ENCODE data around the gene RNASEH1.
A peak's percentile ranks its signal among the peaks of the same experiment; 100 is the strongest.

RNASEH1 gene

DNA sequence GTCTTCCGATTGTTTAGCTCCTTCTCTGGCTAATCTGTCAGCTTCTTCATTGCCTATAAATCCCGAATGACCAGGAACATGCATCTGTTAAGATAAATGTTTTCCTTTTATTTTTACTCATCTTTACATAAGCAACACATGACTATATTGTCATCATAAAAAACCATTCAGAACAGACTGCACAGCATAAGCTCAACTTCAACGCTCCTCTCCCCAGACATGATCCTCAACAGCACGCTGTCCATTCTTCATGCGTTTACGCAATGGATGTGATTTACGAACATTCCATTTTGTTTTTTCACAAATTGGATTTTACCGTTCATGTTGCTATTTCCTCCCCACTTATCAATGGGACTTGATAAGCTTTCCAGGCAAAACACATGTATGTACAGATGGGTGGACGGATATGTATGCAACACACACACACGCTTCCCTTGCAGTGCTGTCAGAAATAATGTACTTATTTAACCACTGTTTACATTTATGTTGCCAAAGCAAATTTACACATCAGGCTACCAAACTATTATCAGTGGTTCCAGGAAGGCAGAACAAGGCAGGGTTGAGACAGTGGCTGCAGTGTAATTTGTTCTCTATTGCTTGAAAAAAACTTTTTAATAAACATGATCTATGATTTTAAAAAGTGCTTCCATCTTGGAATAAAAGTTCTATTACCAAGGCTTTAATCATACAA is 12.2 kb downstream of the RNASEH1 start:
- no peak for DNase-seq

DNA sequence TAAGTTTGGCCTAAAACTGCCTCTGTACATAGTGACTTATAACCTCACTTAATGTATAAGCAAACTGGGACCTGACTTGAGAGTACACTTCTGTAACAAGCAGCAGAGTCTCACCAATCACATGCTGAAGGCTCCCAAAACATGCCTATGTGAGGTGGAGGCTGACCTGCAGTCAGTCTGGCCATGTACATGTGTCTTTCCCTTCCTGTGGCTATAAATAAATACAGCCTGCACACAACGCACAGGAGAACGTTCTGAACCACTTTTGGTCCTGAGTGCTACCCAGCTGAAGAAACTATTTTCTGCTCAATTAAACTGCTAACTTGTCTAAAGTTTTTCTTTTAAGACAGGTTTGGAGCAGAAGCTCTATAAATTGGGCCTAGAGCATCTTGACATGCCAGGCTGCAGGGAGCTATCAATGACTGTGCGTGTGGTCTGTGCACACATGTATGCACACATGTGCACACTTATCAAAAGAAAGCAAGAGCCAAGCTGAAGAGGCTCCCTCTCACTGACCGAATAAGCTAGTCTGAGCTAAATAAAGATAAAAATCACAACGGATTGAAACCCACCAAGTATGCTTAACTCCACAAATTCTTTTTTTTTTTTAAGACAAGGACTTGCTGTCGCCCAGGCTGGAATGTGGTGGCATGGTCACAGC is 15.0 kb downstream of the RNASEH1 start:
- DNase-seq, result no peak

- no peak for DNase-seq
These were observed 16.0 kb downstream of the RNASEH1 start for GRCh38 chr2:3542107-3542506.

- no peak for DNase-seq
These were observed 18.3 kb downstream of the RNASEH1 start for GRCh38 chr2:3539836-3540235.

GRCh38 chr2:3536682-3537632 is 21.2 kb downstream of the RNASEH1 start:
- no peak for DNase-seq

GRCh38 chr2:3535794-3536681 is 22.1 kb downstream of the RNASEH1 start:
- DNase-seq, result no peak

GRCh38 chr2:3535467-3535793 is 22.7 kb downstream of the RNASEH1 start:
- DNase-seq, result no peak

DNA sequence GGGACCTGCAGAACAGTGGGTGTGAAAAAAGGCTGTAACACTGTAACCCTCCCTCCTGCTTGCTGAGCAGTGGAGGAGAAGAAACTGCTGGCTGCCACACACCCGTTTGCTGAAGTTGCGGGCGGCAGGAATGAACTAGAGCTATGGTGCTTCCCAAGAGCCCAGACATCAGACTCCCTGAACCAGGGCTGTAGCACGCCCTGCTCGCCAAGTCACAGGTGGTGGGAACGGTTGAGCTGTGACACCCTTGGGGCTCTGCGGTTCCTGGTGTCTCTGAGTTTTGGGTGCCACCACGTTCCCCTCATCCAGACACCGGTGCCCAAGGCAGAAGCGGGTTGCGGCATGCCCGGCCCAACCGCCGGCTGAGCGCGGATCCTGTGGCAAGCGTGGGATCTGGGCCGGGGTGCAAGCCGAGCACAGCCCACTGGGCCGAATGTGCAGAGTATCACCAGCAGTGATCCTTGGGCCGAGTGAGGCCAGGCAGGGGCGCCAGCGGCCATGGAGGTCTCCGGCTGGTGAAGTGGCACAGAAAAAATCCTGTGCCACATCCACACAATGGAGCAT is 23.8 kb downstream of the RNASEH1 start:
- DNase-seq, result no peak

GRCh38 chr2:3533836-3534235 is 24.3 kb downstream of the RNASEH1 start:
- no peak for DNase-seq

DNA sequence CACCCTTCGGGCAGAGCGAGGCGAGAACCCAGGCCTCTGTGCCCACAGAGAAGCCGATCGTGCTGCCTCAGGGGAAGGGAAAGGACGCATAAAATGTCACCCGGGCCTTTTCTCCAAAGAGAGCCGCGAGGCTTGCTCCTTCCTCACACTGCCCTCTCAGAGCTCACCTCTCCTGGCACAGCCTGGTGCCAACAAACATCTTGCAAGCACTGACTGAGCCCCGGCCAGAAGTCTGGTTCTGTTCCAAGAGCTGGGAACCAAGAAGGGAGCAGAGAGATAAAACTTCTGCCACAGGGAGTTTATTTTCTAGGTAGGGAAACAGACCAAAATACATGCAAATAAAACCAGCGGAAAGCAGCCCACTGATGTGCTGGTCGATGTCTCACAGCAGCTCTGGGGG is 25.2 kb downstream of the RNASEH1 start:
- no peak for DNase-seq

DNA sequence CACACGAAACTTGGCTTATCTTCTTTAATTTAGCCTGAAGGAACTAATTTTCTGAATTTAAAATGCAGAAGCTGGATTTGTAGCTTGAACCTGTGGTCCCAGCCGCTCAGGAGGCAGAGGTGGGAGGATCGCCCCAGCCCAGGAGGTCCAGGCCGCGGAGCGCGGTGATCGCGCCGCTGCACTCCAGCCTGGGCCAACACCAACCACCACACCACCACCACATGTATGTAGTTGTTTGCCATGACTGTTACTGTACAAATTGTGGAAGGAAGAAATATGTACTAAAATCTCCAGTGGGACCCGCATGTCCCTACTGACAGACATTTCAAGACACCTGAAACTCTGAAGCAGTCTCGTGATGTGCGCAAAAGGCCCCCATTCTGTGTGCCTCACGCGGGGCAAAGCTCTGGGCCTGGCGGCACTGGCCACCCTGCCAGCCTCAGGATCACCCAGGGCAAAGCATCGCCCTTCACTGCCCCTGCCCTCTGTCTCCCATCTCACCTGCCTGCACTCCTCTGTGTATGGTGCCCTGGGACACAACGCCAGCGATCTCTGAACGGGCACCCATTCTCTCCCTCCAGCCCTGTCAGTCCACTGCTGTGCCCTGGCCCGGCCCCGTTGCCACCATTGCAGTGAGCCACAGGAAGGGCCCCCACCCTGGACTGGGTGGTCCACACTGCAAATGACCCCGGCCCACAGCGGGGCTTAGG is 28.7 kb downstream of the RNASEH1 start:
- no peak for DNase-seq

DNA sequence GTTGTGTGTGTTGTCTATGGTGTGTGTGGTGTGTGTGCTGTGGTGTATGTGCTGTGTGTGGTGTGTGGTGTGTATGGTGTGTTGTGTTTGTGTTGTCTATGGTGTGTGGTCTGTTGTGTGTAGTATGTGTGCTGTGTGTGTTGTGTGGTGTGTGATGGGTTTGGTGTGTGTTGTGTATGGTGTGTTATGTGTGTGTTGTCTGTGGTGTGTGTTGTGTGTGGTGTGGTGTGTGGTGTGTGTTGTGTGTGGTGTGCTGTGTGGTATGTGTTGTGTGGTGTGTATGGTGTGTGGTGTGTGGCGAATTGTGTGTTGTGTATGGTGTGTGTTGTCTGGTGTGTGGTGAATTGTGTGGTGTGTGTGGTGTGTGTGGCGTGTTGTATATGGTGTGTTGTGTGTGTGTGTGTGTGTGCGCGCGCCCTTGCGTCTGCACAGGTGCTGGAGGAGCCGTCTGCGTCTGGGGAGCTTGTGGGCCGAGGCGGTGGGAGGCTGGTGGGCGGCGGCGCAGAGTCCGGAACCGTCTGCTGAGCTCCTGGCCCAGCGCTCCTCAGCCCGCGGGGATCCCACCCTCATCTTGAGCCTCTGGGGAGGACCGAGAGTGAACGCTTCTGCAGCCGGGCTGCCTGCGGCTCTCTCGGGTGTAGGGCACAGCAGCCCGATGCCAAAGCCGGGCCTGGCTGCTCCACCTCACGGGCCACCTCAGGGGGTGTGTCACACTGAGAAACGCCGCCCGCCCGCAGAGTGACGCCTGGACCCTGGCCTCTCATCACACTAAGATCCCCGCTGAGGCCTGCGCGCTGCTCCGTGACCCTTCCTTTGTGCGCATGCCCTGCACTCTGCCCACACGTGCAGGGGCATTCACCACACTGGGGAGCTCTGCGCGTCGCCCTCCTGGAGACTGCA is 30.0 kb downstream of the RNASEH1 start:
- DNase-seq, result no peak

DNA sequence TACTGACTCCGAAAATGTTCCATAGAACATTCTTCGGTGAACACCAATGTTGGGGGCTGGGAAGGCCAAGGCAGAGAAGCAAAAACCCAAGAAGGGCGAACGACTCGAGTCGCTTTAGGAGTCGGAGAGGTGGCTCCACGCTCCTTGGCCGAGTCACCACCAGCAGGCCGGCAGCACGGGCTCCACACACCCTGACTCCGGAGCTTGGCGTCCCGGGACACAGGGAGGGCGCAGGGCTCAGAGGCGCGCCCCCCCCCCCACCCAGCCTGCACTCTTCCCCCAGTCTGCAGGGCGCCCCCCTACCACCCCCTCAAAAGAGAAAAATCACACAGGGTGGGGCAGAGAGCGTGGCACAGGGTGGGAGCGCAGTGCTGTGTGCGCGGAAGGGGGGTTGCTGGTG is 31.3 kb downstream of the RNASEH1 start:
- no peak for DNase-seq

DNA sequence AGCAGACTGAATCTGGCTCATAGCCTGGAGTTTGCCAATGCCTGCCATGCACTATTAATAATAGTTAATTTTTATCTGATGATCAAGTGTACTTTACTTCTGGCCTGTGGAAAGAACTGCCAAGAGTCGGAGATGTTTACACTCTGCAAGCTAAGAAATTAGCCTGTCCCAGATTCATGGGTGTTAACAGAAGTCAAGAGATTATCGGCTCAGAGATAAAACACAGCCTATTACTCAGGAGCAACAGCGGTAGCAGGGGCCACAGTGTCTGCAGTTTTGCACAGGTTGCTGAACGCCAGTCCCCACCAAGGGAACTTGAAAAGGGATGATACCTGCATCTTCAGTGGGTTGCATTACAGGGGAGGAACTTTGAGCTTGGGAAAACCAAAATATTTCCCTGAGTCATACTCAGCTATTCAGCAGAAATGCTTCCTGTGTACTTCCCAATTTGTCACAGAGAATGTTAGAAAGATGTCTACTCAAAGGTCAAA is 34.5 kb downstream of the RNASEH1 start:
- no peak for DNase-seq

GRCh38 chr2:3522961-3523421 is 35.1 kb downstream of the RNASEH1 start:
- DNase-seq, result no peak

GRCh38 chr2:3520591-3520990 is 37.5 kb downstream of the RNASEH1 start:
- no peak for DNase-seq

- peak; percentile 88 for DNase-seq
These were observed 38.6 kb downstream of the RNASEH1 start, which contains the start of gene ADI1 for GRCh38 chr2:3519255-3520205. Gene ADI1, minus strand, starts transcription at chr2:3519531. Its CDS starts 44 bp downstream, at chr2:3519487.

GRCh38 chr2:3518496-3519254 is 39.5 kb downstream of the RNASEH1 start:
- peak; percentile 99 for DNase-seq
